ENCODE measurements around the gene PCTP.

DNA sequence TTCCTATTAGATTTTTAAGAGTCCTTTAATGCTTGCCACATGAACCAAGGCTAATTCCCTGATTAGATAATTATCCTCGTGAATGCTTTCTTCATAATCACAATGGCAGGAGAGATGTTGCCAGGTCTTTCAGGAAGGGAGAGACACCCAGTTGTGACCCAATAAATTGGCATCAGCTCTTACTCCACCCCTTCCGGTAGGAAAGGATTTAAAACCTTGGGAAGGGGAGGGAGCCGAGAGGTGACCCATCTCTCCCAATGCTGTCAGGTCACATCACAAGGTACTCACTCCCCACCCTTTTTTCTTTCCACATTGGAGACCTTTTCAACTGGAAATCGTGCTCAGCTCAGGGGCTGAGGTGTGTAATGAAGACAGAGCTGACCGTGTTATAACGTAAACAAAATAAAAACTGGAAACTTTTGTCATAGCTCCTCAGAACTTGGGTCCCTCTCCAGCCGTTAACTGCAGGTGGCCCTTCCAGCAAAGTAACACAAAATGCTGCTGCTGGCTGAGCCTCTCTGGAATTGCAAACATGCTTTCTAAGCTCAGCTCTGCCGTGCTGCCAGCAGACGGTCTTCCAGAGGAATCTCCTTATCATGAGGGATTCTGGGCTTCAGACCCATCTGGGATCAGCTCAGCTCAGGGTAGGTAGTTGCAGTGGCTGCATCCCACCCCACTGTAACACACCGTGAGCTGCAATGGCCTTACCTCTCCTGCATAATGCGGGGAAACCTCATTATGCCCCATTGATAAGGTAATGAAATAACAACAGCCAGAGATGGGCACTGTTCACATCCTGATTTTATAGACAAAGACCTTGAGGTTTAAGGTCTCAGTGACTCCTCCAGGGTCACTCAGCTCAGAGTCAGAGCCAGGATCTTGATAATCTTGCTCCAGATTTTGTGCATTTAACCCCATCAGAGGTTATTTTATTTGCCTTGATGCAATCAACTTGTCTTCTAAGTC is 43.8 kb upstream of the PCTP start:
- TF ChIP-seq CTCF (conservative IDR thresholded peaks at IDR 0.05 in 1 of 2, IDR thresholded peaks at IDR 0.05 in 1 of 2; ENCODE audit: extremely low read depth in 1 of 2, insufficient read depth in 1 of 2, low read depth in 1 of 2, low read length in 2 of 2) (no peak), EZH2 (IDR thresholded peaks at IDR 0.05; ENCODE audit: borderline replicate concordance, low read length) (no peak)

Measured in mammary epithelial cell (primary cell).